MCF 10A (cell line): ENCODE data around the gene ZNF778. TPM values are rescaled to one million over a fixed set of nuclear protein-coding genes. Genes with fewer than 3 reads are reported as not detected.

Experiments used
- BruUV-seq: library from RNA; stranded (reverse); fragments of 400-500 nt; replicated peaks from 2 replicates; lab custom pipeline; 2021; lab: Mats Ljungman, UMichigan
- CTCF ChIA-PET: fragments of 300-600 bp; sonication (Branson Sonifier 250); formaldehyde crosslinking; extraction: SDS; loops from one replicate; lab custom pipeline; 2021; ENCODE audit warnings: antibody characterized with exemption, inconsistent platforms; lab: Yijun Ruan, JAX
- POLR2A ChIA-PET: fragments of 300-600, 350-650 bp; sonication (Branson Sonifier 250); formaldehyde crosslinking; extraction: SDS; loops from one replicate; lab custom pipeline; 2020; ENCODE audit warnings: antibody characterized with exemption, inconsistent platforms; lab: Yijun Ruan, JAX
- DNase-seq: peaks from one replicate; pipeline ENCODE4 v3.0.0-alpha.2; 2018; ENCODE audit not compliant: unreplicated experiment
- H3K27ac Mint-ChIP-seq: one replicate; pipeline ENCODE4 v1.8.0; 2022; ENCODE audit warnings: mild to moderate bottlenecking, low read depth, mixed read lengths; ENCODE audit not compliant: unreplicated experiment
- H3K27me3 Mint-ChIP-seq: one replicate; pipeline ENCODE4 v1.8.0; 2022; ENCODE audit warnings: mixed read lengths; ENCODE audit not compliant: insufficient read depth, unreplicated experiment
- H3K36me3 Mint-ChIP-seq: one replicate; pipeline ENCODE4 v1.8.0; 2022; ENCODE audit warnings: mild to moderate bottlenecking, moderate library complexity, mixed read lengths; ENCODE audit not compliant: insufficient read depth, unreplicated experiment
- H3K4me1 Mint-ChIP-seq: one replicate; pipeline ENCODE4 v1.8.0; 2022; ENCODE audit warnings: mixed read lengths; ENCODE audit not compliant: insufficient read depth, unreplicated experiment
- H3K4me3 Mint-ChIP-seq: one replicate; pipeline ENCODE4 v1.8.0; 2022; ENCODE audit warnings: mild to moderate bottlenecking, moderate library complexity, mixed read lengths; ENCODE audit not compliant: unreplicated experiment
- H3K9me3 Mint-ChIP-seq: one replicate; pipeline ENCODE4 v1.8.0; 2022; ENCODE audit warnings: mixed read lengths; ENCODE audit not compliant: unreplicated experiment
- intact Hi-C: fragments of 100-400 bp; cut with micrococcal nuclease; formaldehyde crosslinking; loops from 2 replicates; pipeline ENCODE4 v1.14.1; 2022
- total RNA-seq: library from RNA; stranded (reverse); gene quantifications from 2 replicates; pipeline ENCODE4 v1.2.3, GENCODE V29; 2022
- TF ChIP-seq, protein P1 (sequence below): fragments of 200-600 bp; IDR thresholded peaks from one replicate; pipeline ENCODE4 v1.8.0; 2022; ENCODE audit warnings: antibody characterized with exemption, mild to moderate bottlenecking; ENCODE audit not compliant: unreplicated experiment

Gene ZNF778
- total RNA-seq, 1 experiment from 2014 or later, result 15.8 TPM

DNA sequence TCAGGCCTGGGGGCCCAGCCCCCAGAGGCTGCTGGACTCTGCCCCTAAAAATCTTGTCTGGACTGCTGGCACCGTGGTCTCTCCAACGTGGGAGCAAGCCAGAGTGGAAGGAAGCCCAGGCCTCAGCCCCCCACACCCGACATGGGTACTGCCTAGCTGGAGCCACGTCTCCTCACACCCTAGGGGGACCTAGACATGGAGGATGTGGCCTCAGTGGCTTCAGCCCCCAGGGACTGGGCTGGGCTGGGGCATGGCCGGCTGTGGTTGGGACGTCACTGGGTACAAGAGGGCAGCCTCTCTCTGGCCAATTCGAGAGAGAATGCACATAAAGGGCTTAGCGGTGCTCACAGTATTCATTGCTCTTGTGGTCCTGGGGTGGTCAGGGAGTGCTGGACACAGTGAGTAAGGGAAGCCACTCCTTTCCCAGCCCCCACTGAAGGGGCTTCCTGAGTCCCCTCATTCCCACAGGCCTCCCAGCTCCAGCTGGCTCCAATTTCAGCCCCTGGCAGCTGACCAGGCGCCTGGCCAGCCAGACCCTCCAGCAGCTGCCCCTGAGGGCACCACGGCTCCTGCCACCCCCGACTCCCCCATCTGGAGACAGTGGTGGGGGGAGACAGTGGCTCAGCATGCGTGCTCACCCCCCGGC, 44.9 kb upstream of the ZNF778 start:
- no TSS peak for BruUV-seq
- TF ChIP-seq, protein P1, sequence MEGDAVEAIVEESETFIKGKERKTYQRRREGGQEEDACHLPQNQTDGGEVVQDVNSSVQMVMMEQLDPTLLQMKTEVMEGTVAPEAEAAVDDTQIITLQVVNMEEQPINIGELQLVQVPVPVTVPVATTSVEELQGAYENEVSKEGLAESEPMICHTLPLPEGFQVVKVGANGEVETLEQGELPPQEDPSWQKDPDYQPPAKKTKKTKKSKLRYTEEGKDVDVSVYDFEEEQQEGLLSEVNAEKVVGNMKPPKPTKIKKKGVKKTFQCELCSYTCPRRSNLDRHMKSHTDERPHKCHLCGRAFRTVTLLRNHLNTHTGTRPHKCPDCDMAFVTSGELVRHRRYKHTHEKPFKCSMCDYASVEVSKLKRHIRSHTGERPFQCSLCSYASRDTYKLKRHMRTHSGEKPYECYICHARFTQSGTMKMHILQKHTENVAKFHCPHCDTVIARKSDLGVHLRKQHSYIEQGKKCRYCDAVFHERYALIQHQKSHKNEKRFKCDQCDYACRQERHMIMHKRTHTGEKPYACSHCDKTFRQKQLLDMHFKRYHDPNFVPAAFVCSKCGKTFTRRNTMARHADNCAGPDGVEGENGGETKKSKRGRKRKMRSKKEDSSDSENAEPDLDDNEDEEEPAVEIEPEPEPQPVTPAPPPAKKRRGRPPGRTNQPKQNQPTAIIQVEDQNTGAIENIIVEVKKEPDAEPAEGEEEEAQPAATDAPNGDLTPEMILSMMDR, result no peak
- intact Hi-C loops, result no loop called here
- ChIA-PET CTCF (interaction anchor here (0.7 kb wide), 1 partner anchor 466 kb away, joined by 3 read pairs; the partner anchor contains the start of genes CTU2 and RNF166), POLR2A (interaction anchor here (1.7 kb wide), 1 partner anchor 361 kb away, joined by 8 read pairs; the partner anchor contains the start of gene APRT)
- Mint-ChIP-seq H3K36me3 (no peaks in the 10 kb centered on the region), H3K4me1 (peaks cover 5% of the 10 kb centered on the region), H3K4me3 (no peak overlapping the region), H3K9me3 (no peaks in the 10 kb centered on the region), H3K27ac (no peak overlapping the region), H3K27me3 (no peaks in the 10 kb centered on the region)
- DNase-seq, result no peak

DNA sequence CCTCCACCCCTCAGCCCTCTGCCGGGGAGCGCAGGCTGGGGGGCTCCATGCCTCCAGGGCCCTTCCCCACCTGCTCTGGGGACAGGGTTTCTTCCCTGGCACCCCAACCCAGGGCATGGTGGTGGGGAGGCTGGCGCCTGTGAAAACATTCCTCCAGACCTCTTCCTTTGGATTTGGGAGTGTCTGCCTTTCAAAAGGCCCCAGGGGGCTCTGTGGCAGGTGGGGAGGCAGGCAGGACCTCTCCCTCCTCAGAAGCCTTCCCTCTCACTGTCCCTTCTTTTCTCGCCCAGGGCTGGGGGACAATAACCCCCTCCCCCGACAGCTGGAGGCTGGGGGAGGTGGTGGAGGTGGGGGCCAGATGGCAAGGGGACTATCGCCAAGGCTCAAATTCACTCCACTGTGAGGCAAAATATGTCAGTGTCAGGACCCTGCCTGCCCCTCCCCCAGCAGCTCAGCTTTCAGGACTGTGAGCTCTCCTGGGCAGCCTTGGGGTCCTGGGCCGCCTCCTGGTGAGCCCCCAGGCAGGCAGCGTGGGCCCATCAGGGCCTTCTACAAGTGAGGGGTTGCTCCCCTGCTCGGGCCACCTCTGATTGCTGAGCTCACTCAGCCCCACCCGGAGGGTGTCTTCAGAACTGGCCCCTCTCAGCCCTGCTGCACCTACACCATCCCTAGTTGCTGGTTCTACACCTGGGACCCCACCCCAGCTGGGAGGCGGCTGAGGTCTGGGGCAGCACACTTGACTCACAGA, 44.2 kb upstream of the ZNF778 start:
- ChIA-PET POLR2A (no interaction called here), CTCF (interaction anchor here (0.6 to 0.7 kb wide), 2 partner anchors 38 to 137 kb away, joined by 3 to 4 read pairs; no protein-coding TSS in a partner anchor)
- Mint-ChIP-seq H3K36me3 (no peaks in the 10 kb centered on the region), H3K27me3 (no peaks in the 10 kb centered on the region), H3K4me3 (no peak overlapping the region), H3K9me3 (no peaks in the 10 kb centered on the region), H3K27ac (no peak overlapping the region), H3K4me1 (peaks cover 5% of the 10 kb centered on the region)
- intact Hi-C loops, result no loop called here
- TF ChIP-seq, protein P1, result no peak
- BruUV-seq, result no TSS peak
- no peak for DNase-seq

DNA sequence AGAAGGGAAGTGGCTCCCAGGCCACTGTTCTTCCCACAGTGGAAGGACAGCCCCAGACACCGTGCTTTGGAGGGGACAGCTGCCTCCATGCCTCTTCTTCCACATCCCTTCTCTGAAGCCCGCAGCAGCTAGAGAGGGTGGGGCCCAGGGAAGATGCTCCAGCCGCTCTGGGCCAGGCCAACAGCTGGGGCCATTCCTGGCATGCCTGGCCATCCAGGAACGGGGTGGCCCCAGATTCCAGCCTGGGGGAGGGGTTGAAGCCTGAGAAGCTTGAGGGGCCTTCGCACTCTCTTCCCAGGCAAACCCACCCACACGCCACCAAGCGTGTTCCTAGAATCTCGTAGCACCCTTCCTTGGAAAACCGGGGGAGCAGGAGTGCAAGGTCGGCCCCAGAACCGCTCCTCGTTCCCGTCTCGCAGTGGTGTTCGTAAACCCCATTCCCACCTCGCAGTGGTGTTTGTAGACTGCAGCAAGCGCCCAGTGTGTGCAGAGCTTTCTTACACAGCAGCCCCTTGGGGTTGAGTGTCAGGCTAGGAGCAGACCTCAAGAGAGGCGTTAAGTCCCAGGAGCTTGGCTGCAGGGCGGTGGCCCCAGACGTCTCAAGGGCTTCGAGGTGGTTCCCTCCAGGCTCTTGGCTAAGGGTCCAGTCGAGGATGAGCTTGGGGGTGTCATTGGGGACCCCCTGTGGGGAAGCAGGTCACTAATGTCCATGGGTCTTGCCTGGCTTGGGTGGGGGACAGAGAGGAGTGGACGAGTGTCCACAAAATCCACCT, 43.3 kb upstream of the ZNF778 start:
- no peak overlapping the region for H3K27ac Mint-ChIP-seq
- TF ChIP-seq, protein P1, result no peak
- ChIA-PET CTCF (interaction anchor here (0.5 to 0.7 kb wide), 4 partner anchors 136 to 566 kb away, joined by 3 to 5 read pairs (median 4); no protein-coding TSS in a partner anchor), POLR2A (no interaction called here)
- no peak for DNase-seq
- no peak overlapping the region for H3K4me3 Mint-ChIP-seq
- no peaks in the 10 kb centered on the region for H3K27me3 Mint-ChIP-seq
- intact Hi-C loops, result no loop called here
- no TSS peak for BruUV-seq
- H3K4me1 Mint-ChIP-seq, result peaks cover 5% of the 10 kb centered on the region
- H3K9me3 Mint-ChIP-seq, result no peaks in the 10 kb centered on the region
- H3K36me3 Mint-ChIP-seq, result no peaks in the 10 kb centered on the region
